Measurements from ENCODE around the gene LYZL6. TPM values are rescaled to one million over a fixed set of nuclear protein-coding genes. Genes with fewer than 3 reads are reported as not detected.

The LYZL6 gene
- total and polyA plus RNA-seq, 10 of the 15 experiments (the other 5 are each of a cell fraction or from before 2014, with no cell fraction given): not detected

DNA sequence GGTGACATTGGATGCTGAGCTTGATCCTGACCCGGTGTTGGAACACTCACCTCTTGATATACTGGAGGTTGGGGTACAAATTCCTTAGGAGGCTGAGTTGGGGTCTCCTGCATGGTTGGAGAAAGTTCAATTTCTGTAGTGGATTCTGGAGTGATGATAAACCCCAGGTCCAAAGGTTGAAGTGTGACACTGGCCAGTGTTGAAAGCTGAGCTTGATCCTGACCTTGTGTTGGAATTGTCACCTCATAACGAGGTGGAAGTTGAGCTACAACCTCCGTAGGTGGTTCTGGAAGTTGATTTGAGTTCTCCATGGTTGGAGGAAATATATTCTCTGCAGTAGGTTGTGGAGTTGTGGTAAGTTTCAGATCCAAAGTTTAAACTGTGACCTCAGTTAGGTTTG, 34.1 kb downstream of the LYZL6 start:
- no TSS peak for BruUV-seq (replicated peaks)
- Histone ChIP-seq H4K20me1 (ENCODE audit: control insufficient read depth, insufficient read depth) (no peaks in the 10 kb centered on the region), H3K27me3 (replicated peaks in 1 of 2; ENCODE audit: control insufficient read depth in 2 of 2, insufficient read depth in 2 of 2, low read length in 1 of 2) (no peaks in the 10 kb centered on the region), H3K4me3 (no peak overlapping the region), H3K9ac (ENCODE audit: control insufficient read depth, insufficient read depth, low read length) (no peak overlapping the region), H3K4me2 (ENCODE audit: control insufficient read depth, insufficient read depth) (no peak overlapping the region), H3K36me3 (ENCODE audit: control insufficient read depth in 2 of 2, insufficient read depth in 2 of 2, low read length in 1 of 2) (no peaks in the 10 kb centered on the region), H2AFZ (ENCODE audit: control insufficient read depth, low read depth, low read length) (no peak overlapping the region), H3K9me3 (replicated peaks; ENCODE audit: control insufficient read depth, insufficient read depth, low read length) (no peaks in the 10 kb centered on the region), H3K4me1 (ENCODE audit: control insufficient read depth, insufficient read depth, low read length) (no peaks in the 10 kb centered on the region), H3K79me2 (ENCODE audit: control insufficient read depth, insufficient read depth, low read length) (no peaks in the 10 kb centered on the region), H3K27ac (ENCODE audit: control insufficient read depth, insufficient read depth) (no peak overlapping the region)
- in situ Hi-C loops (cut with MboI) (no loop called here), intact Hi-C loops (cut with micrococcal nuclease; ENCODE audit: unreplicated experiment) (no loop called here)
- RAD21 ChIA-PET (ENCODE audit: unreplicated experiment): no interaction called here
- FAIRE-seq (no peak), ATAC-seq (no peak), DNase-seq (ENCODE audit: low read depth, low spot score) (no peak)
- CTCF ChIA-PET: interaction anchor here (1.3 kb wide), 1 partner anchor 59 kb away, joined by 4 read pairs; no protein-coding TSS in a partner anchor
- TF ChIP-seq TBL1XR1 (IDR thresholded peaks at IDR 0.05; ENCODE audit: low read depth, low read length): no peak
- no peak for TF ChIP-seq CHD4 (IDR thresholded peaks at IDR 0.05)
- TF ChIP-seq PAX8 (IDR thresholded peaks at IDR 0.05): no peak
- TF ChIP-seq HDAC6 (IDR thresholded peaks at IDR 0.05; ENCODE audit: unreplicated experiment): no peak
- no peak for TF ChIP-seq WRNIP1 (IDR thresholded peaks at IDR 0.05; ENCODE audit: borderline replicate concordance, low read depth, low read length)
- no peak for TF ChIP-seq ESRRA (IDR thresholded peaks at IDR 0.05; ENCODE audit: low read length)
- no peak for TF ChIP-seq RELA (IDR thresholded peaks at IDR 0.05; ENCODE audit: borderline replicate concordance, partially characterized antibody)
- TF ChIP-seq, protein P1, sequence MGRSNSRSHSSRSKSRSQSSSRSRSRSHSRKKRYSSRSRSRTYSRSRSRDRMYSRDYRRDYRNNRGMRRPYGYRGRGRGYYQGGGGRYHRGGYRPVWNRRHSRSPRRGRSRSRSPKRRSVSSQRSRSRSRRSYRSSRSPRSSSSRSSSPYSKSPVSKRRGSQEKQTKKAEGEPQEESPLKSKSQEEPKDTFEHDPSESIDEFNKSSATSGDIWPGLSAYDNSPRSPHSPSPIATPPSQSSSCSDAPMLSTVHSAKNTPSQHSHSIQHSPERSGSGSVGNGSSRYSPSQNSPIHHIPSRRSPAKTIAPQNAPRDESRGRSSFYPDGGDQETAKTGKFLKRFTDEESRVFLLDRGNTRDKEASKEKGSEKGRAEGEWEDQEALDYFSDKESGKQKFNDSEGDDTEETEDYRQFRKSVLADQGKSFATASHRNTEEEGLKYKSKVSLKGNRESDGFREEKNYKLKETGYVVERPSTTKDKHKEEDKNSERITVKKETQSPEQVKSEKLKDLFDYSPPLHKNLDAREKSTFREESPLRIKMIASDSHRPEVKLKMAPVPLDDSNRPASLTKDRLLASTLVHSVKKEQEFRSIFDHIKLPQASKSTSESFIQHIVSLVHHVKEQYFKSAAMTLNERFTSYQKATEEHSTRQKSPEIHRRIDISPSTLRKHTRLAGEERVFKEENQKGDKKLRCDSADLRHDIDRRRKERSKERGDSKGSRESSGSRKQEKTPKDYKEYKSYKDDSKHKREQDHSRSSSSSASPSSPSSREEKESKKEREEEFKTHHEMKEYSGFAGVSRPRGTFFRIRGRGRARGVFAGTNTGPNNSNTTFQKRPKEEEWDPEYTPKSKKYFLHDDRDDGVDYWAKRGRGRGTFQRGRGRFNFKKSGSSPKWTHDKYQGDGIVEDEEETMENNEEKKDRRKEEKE (IDR thresholded peaks at IDR 0.05): no peak
- no peak for TF ChIP-seq RCOR1 (conservative IDR thresholded peaks at IDR 0.05; ENCODE audit: low read depth, low read length)
- TF ChIP-seq, protein P2, sequence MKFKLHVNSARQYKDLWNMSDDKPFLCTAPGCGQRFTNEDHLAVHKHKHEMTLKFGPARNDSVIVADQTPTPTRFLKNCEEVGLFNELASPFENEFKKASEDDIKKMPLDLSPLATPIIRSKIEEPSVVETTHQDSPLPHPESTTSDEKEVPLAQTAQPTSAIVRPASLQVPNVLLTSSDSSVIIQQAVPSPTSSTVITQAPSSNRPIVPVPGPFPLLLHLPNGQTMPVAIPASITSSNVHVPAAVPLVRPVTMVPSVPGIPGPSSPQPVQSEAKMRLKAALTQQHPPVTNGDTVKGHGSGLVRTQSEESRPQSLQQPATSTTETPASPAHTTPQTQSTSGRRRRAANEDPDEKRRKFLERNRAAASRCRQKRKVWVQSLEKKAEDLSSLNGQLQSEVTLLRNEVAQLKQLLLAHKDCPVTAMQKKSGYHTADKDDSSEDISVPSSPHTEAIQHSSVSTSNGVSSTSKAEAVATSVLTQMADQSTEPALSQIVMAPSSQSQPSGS (IDR thresholded peaks at IDR 0.05; ENCODE audit: low read length): no peak
- TF ChIP-seq FOXK2 (IDR thresholded peaks at IDR 0.05): no peak
- TF ChIP-seq, protein P3, sequence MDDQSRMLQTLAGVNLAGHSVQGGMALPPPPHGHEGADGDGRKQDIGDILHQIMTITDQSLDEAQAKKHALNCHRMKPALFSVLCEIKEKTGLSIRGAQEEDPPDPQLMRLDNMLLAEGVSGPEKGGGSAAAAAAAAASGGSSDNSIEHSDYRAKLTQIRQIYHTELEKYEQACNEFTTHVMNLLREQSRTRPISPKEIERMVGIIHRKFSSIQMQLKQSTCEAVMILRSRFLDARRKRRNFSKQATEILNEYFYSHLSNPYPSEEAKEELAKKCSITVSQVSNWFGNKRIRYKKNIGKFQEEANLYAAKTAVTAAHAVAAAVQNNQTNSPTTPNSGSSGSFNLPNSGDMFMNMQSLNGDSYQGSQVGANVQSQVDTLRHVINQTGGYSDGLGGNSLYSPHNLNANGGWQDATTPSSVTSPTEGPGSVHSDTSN (IDR thresholded peaks at IDR 0.05; ENCODE audit: insufficient replicate concordance, low read depth, low read length): no peak
- no peak for TF ChIP-seq GATAD2B (conservative IDR thresholded peaks at IDR 0.05; ENCODE audit: low read depth)
- TF ChIP-seq, protein P4, sequence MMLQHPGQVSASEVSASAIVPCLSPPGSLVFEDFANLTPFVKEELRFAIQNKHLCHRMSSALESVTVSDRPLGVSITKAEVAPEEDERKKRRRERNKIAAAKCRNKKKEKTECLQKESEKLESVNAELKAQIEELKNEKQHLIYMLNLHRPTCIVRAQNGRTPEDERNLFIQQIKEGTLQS (IDR thresholded peaks at IDR 0.05; ENCODE audit: borderline replicate concordance, extremely low read depth, low read depth, low read length): no peak
- no peak for TF ChIP-seq KLF5 (IDR thresholded peaks at IDR 0.05; ENCODE audit: partially characterized antibody)
- no peak for TF ChIP-seq POLR2AphosphoS2 (IDR thresholded peaks at IDR 0.05; ENCODE audit: low read depth, low read length)
- no peak for TF ChIP-seq RBBP5 (conservative IDR thresholded peaks at IDR 0.05)
- no peak for TF ChIP-seq ETV6 (conservative IDR thresholded peaks at IDR 0.05 in 1 of 2, IDR thresholded peaks at IDR 0.05 in 1 of 2; ENCODE audit: borderline replicate concordance in 1 of 2, low read depth in 1 of 2)
- TF ChIP-seq, protein P5, sequence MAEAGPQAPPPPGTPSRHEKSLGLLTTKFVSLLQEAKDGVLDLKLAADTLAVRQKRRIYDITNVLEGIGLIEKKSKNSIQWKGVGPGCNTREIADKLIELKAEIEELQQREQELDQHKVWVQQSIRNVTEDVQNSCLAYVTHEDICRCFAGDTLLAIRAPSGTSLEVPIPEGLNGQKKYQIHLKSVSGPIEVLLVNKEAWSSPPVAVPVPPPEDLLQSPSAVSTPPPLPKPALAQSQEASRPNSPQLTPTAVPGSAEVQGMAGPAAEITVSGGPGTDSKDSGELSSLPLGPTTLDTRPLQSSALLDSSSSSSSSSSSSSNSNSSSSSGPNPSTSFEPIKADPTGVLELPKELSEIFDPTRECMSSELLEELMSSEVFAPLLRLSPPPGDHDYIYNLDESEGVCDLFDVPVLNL (IDR thresholded peaks at IDR 0.05; ENCODE audit: low read depth, low read length): no peak
- SMC1A ChIA-PET (ENCODE audit: uncharacterized antibody, unreplicated experiment): interaction anchor here (1.7 kb wide), 1 partner anchor 8 kb away, joined by 6 read pairs; no protein-coding TSS in a partner anchor
- POLR2A ChIA-PET: no interaction called here
- 41% methylated on average over 3 of the region's 3 CpGs for WGBS (ENCODE audit: insufficient coverage, insufficient replicate concordance, low lambda C conversion rate, missing lambda C conversion rate)
